ENCODE results near the gene CCDC178.

- TF ChIP-seq CTCF (IDR thresholded peaks at IDR 0.05; ENCODE audit: insufficient read depth, low read length, poor library complexity, severe bottlenecking) (no peak), EZH2phosphoT487 (conservative IDR thresholded peaks at IDR 0.05; ENCODE audit: low read length) (no peak)
Observed at GRCh38 chr18:32902568-32903330, 537.8 kb downstream of the CCDC178 start.

Data from SU-DHL-6 (cell line).